ENCODE data around the gene UBL4A. TPM values are rescaled to one million over a fixed set of nuclear protein-coding genes. Genes with fewer than 3 reads are reported as not detected.

The UBL4A gene
- total RNA-seq, 1 donor from 2014 or later: 30.2 TPM

DNA sequence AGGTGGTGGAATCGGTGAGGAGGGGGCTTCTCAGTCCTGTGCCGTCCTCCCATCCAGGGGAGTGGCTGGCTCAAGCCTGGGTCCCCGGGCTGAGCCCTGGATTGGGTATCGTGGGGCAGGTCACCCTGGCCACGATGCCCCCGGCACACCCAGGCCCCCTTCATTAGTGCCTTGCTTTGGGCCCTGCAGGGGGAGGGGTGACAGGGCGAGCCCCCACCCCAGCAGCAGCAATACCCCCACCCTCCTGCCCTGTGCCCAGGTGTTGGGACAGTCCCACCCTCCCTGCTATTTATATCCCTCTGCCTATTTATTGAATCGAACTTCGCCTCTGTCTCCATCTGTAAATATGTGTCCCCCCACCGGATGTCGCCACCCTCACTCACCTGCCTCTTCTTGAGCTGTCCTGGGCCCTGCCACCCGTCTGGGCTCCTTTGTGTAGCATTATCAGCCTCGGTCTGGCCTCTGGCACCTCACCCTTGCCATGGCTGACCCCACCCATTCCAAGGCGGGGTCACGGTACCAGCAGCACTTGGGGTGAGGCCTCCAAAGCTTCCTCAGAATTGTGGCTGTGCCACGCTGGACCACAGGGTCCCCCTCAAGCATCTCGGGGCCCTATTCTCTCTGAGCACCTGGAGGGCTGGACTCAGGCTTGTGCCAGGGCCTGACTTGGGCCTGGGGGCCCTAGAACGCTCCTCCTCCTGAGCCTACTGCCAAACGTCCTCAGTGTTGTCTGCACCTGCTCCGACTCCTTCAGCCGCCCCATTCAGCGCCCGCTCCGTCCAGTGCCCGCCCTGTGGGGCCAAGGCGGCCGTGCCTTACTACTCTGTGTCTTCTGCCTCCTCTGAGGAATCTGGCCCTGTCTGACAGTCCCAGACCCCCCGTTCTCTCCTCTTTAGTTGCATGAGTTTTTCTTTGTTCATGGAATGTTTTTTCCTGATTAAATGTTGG lies 13.5 kb downstream of the UBL4A start:
- no peaks in the 10 kb centered on the region for H3K9me3 ChIP-seq
- no peak overlapping the region for H3K27ac ChIP-seq
- H3K4me3 ChIP-seq: no peak overlapping the region
- intact Hi-C loops (cut with DNase I): no loop called here
- no peak for DNase-seq (ENCODE audit: extremely low spot score in 2 of 2)
- H3K4me1 ChIP-seq: no peaks in the 10 kb centered on the region
- TF ChIP-seq, protein P1, sequence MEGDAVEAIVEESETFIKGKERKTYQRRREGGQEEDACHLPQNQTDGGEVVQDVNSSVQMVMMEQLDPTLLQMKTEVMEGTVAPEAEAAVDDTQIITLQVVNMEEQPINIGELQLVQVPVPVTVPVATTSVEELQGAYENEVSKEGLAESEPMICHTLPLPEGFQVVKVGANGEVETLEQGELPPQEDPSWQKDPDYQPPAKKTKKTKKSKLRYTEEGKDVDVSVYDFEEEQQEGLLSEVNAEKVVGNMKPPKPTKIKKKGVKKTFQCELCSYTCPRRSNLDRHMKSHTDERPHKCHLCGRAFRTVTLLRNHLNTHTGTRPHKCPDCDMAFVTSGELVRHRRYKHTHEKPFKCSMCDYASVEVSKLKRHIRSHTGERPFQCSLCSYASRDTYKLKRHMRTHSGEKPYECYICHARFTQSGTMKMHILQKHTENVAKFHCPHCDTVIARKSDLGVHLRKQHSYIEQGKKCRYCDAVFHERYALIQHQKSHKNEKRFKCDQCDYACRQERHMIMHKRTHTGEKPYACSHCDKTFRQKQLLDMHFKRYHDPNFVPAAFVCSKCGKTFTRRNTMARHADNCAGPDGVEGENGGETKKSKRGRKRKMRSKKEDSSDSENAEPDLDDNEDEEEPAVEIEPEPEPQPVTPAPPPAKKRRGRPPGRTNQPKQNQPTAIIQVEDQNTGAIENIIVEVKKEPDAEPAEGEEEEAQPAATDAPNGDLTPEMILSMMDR (IDR thresholded peaks at IDR 0.05): no peak
- TF ChIP-seq POLR2A (IDR thresholded peaks at IDR 0.05) (no peak), POLR2AphosphoS5 (IDR thresholded peaks at IDR 0.05; ENCODE audit: insufficient read depth in 1 of 2, low read depth in 1 of 2) (no peak)
- no peaks in the 10 kb centered on the region for H3K27me3 ChIP-seq
- peaks cover 0 to 30% of the 10 kb centered on the region in 2 donors for H3K36me3 ChIP-seq

DNA sequence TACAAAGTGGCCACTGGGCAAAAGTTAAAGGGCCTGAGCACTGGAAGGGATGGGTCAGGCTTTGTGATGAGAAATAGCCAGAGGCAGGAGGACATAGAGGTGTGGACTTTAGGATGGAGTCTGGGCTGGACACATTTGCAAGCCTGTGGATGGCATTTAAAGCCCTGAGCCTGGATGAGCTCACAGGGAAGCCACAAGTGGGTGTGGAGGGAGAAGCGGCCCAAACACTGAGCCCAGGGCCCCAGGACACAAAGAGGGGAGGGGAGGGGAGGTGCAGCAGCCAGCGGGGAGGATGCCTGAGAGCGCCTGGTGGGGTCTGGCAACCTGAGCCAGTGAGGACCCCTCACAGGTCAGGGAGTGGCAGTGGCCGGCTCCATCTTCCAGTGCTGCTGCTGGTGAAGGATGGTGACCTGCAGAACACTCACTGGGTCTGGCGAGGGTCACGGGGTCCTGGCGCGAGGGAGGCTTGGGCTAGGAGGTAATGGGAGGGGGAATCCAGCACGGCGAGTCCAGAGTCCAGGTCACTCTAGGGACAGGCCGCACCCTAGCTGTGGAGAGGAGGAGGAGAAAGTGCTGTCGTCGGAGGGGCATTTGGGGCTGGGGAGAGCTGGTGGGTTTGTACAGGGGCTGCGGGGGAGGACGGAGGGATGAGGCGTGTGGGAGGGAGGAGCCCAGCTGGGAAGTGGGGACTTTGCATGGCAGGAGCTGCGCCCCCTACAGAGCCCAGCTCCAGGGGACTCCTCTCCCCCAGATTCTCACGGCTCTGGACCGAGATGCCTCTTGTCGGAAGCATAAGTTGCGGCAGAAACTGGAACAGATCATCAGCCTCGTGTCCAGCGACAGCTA lies 14.4 kb downstream of the UBL4A start:
- no peak overlapping the region for H3K4me3 ChIP-seq
- no peak for DNase-seq (ENCODE audit: extremely low spot score in 2 of 2)
- H3K4me1 ChIP-seq: no peaks in the 10 kb centered on the region
- intact Hi-C loops (cut with DNase I): no loop called here
- no peaks in the 10 kb centered on the region for H3K27me3 ChIP-seq
- H3K27ac ChIP-seq: no peak overlapping the region
- H3K9me3 ChIP-seq: no peaks in the 10 kb centered on the region
- no peak for TF ChIP-seq POLR2A (IDR thresholded peaks at IDR 0.05)
- TF ChIP-seq, protein P1 (IDR thresholded peaks at IDR 0.05): no peak
- TF ChIP-seq POLR2AphosphoS5 (IDR thresholded peaks at IDR 0.05; ENCODE audit: insufficient read depth in 1 of 2, low read depth in 1 of 2): no peak
- peaks cover 0 to 39% of the 10 kb centered on the region in 2 donors for H3K36me3 ChIP-seq

DNA sequence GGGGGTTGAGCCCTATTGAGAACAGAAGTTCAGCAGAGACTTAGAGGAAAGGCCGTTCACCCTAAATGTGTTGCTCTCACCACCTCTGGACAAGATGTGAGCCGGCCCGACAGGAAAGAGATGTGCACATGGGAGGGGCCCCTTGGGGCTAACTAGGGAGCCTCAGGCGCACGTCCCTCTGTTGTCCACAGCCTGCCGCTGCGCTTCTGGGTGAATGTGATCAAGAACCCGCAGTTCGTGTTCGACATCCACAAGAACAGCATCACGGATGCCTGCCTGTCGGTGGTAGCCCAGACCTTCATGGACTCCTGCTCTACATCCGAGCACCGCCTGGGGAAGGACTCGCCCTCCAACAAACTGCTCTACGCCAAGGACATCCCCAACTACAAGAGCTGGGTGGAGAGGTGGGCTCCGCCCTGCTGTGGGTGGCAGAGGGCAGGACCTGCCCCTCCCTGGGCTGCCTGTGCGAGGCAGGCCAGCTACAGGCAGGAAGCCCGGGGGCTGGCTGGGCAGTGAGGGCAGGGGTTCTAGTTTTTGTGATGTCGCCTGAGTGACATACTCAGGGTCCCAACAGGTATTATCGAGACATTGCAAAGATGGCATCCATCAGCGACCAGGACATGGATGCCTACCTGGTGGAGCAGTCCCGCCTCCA lies 15.4 kb downstream of the UBL4A start:
- no peaks in the 10 kb centered on the region for H3K27me3 ChIP-seq
- no peaks in the 10 kb centered on the region for H3K9me3 ChIP-seq
- H3K36me3 ChIP-seq: peaks cover 0 to 46% of the 10 kb centered on the region in 2 donors
- no peak for DNase-seq (ENCODE audit: extremely low spot score in 2 of 2)
- H3K4me3 ChIP-seq: no peak overlapping the region
- no peak overlapping the region for H3K27ac ChIP-seq
- intact Hi-C loops (cut with DNase I): no loop called here
- TF ChIP-seq POLR2AphosphoS5 (IDR thresholded peaks at IDR 0.05; ENCODE audit: insufficient read depth in 1 of 2, low read depth in 1 of 2) (no peak), POLR2A (IDR thresholded peaks at IDR 0.05) (no peak)
- TF ChIP-seq, protein P1 (IDR thresholded peaks at IDR 0.05): no peak
- no peaks in the 10 kb centered on the region for H3K4me1 ChIP-seq

DNA sequence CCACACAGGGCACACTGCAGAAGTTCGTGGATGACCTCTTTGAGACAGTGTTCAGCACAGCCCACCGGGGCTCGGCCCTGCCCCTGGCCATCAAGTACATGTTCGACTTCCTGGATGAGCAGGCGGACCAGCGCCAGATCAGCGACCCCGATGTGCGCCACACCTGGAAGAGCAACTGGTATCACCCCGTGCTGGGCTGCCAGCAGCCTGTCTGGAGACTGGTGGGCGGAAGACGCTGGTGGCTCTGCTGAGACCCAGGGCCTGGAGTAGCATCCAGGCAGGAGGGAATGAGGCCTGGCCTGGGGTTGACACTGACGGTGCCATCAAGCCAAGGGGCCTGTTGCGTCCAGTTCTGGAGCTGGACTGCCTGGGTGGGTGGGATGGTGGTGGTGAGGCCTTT lies 16.0 kb downstream of the UBL4A start:
- DNase-seq (ENCODE audit: extremely low spot score in 2 of 2): no peak
- Histone ChIP-seq H3K4me1 (no peaks in the 10 kb centered on the region), H3K9me3 (no peaks in the 10 kb centered on the region), H3K27ac (no peak overlapping the region), H3K36me3 (peaks cover 0 to 51% of the 10 kb centered on the region in 2 donors), H3K27me3 (no peaks in the 10 kb centered on the region), H3K4me3 (no peak overlapping the region)
- intact Hi-C loops (cut with DNase I): no loop called here
- TF ChIP-seq POLR2A (IDR thresholded peaks at IDR 0.05) (no peak), POLR2AphosphoS5 (IDR thresholded peaks at IDR 0.05; ENCODE audit: insufficient read depth in 1 of 2, low read depth in 1 of 2) (no peak)
- TF ChIP-seq, protein P1 (IDR thresholded peaks at IDR 0.05): no peak
